Activated CD4-positive, alpha-beta T cell treated with anti-CD3 and anti-CD28 coated beads, Interleukin-2, amount 10 ng/mL, durations not matched to agents 7 days and 5 days (primary cell): ENCODE data around the gene S100A1. TPM values are rescaled to one million over a fixed set of nuclear protein-coding genes. Genes with fewer than 3 reads are reported as not detected.
A peak's percentile ranks its signal among the peaks of the same experiment; 100 is the strongest.
"Not testable (repeated sequence)": the region's sequence is repeated elsewhere in the genome, so short reads cannot be mapped to it uniquely, and the experiment has no call there.

Source experiments
- CTCF ChIA-PET: fragments of 350-600 bp; sonication (Branson Sonifier 250); formaldehyde crosslinking; loops from one replicate; lab custom pipeline; 2021; ENCODE audit warnings: antibody characterized with exemption; lab: Charles Lee
- POLR2A ChIA-PET: fragments of 350-600 bp; sonication (Branson Sonifier 250); formaldehyde crosslinking; loops from one replicate; lab custom pipeline; 2021; ENCODE audit warnings: antibody characterized with exemption; lab: Charles Lee
- DNase-seq: peaks from one replicate; pipeline ENCODE4 v3.0.0-alpha.2; 2020
- H3K27ac Mint-ChIP-seq: one replicate; pipeline ENCODE4 v1.8.0; 2021; ENCODE audit warnings: mild to moderate bottlenecking, moderate library complexity, mixed read lengths
- H3K27me3 Mint-ChIP-seq: one replicate; pipeline ENCODE4 v1.8.0; 2021; ENCODE audit warnings: mixed read lengths
- H3K36me3 Mint-ChIP-seq: one replicate; pipeline ENCODE4 v1.8.0; 2021; ENCODE audit warnings: low read depth, mixed read lengths
- H3K4me1 Mint-ChIP-seq: one replicate; pipeline ENCODE4 v1.8.0; 2021; ENCODE audit warnings: mixed read lengths
- H3K4me3 Mint-ChIP-seq: one replicate; pipeline ENCODE4 v1.8.0; 2021; ENCODE audit warnings: mild to moderate bottlenecking, moderate library complexity, mixed read lengths
- H3K9me3 Mint-ChIP-seq: one replicate; pipeline ENCODE4 v1.8.0; 2021; ENCODE audit warnings: mixed read lengths
- total RNA-seq, 2 experiments: library from RNA; stranded (reverse); gene quantifications; one replicate each; pipeline ENCODE4 v1.2.3, GENCODE V29; 2021

Gene S100A1
- total RNA-seq, 2 experiments from 2014 or later = not detected

DNA sequence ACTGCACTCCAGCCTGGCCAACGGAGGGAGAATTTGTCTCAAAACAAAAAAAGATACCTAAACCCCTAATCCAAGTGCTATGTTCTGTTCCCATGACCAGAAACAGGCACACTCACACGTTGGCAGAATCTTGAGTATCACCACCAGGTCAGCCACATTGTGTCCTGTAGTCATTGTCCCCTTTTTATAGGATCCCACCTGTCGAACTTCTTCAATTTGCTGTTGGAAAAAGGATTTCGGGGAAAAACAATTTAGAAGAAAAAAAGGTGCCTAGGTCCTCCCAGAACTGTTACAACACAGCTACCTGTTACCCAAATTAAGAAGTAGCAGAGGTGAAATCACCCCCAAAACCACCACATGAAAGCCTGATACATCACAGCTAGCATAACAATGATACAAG lies 39.2 kb downstream of the S100A1 start:
- Mint-ChIP-seq H3K9me3 (no peaks in the 10 kb centered on the region), H3K27ac (no peak overlapping the region), H3K36me3 (peaks cover 68% of the 10 kb centered on the region), H3K4me1 (peaks cover 35% of the 10 kb centered on the region), H3K27me3 (no peaks in the 10 kb centered on the region), H3K4me3 (no peak overlapping the region)
- ChIA-PET POLR2A (interaction anchor here (0.7 kb wide), 1 partner anchor 77 kb away, joined by 3 read pairs; no protein-coding TSS in a partner anchor), CTCF (interaction anchor here (0.8 to 1.5 kb wide), 2 partner anchors 8 to 19 kb away, joined by 4 to 6 read pairs; partner anchors contain the start of gene SNAPIN)
- DNase-seq = no peak

DNA sequence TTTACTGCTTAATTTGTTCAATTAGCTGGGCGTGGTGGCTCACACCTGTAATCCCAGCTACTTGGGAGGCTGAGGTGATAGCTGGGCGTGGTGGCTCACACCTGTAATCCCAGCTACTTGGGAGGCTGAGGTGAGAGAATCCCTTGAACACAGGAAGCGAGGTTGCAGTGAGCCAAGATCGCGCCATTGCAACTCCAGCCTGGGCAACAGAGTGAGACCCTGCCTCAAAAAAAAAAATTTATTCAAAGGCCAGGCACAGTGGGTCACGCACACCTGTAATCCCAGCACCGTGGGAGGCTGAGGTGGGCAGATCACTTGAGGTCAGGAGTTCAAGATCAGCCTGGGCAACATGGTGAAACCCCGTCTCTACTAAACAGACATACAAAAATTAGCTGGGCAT lies 40.4 kb downstream of the S100A1 start:
- H3K27ac Mint-ChIP-seq, DNase-seq, H3K27me3 Mint-ChIP-seq, POLR2A ChIA-PET, H3K4me3 Mint-ChIP-seq, H3K9me3 Mint-ChIP-seq: not testable (repeated sequence)
- peaks cover 62% of the 10 kb centered on the region for H3K36me3 Mint-ChIP-seq
- H3K4me1 Mint-ChIP-seq = peaks cover 37% of the 10 kb centered on the region
- CTCF ChIA-PET = interaction anchor here (0.6 to 1.2 kb wide), 5 partner anchors 10 to 422 kb away, joined by 3 to 6 read pairs (median 3); partner anchors contain the start of gene SNAPIN

DNA sequence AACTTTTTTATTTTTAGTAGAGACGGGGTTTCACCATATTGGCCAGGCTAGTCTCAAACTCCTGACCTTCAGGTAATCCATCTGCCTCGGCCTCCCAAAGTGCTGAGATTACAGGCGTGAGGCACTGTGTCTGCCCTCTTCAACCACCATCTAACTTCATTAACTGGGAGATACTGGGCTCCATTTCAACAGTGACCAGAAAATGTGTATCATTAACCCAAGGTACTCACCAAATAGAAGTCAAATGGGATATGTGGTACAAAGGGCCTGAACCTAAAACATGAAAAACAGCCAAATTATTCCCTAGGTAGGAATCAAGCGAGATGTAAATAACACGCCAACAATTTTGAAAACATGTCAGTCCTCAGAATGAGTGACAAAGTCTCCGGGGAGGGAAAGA lies 41.4 kb downstream of the S100A1 start:
- H3K27me3 Mint-ChIP-seq = no peaks in the 10 kb centered on the region
- no peaks in the 10 kb centered on the region for H3K9me3 Mint-ChIP-seq
- ChIA-PET POLR2A (no interaction called here), CTCF (interaction anchor here (0.6 to 1.2 kb wide), 4 partner anchors 11 to 135 kb away, joined by 3 to 6 read pairs (median 4); partner anchors contain the start of gene SNAPIN)
- H3K36me3 Mint-ChIP-seq = peaks cover 53% of the 10 kb centered on the region
- DNase-seq = no peak
- peaks cover 37% of the 10 kb centered on the region for H3K4me1 Mint-ChIP-seq
- H3K4me3 Mint-ChIP-seq = no peak overlapping the region
- no peak overlapping the region for H3K27ac Mint-ChIP-seq

DNA sequence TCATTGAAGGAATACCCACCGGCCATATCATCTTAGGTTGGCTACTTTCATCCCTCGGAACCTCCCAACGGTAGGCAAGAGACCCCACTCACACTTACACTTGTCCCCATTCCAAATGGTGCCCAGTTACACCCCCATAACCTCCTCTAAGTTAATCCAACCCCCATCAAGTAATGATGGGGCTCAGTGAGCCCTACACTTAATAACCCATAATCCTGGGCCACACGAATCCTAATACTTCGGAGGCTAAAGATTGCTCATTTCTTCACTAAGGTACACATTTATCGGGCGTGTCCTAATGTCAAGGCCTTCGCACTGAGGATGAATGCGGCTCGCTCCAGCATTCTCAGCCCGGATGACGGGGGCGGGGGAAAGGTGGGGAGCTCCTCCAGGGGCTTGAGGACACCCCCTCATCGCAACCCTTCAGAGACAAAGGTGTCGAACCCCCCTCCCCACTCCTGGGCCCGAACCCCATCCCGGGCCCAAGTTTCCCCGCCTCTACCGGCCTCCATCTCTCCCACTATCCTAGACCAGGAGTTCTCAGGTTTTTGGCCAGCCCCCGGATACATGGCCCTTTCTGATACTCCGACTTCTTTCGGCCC lies 42.1 kb downstream of the S100A1 start:
- peaks cover 45% of the 10 kb centered on the region for H3K36me3 Mint-ChIP-seq
- H3K4me1 Mint-ChIP-seq = peaks cover 34% of the 10 kb centered on the region
- no peak overlapping the region for H3K4me3 Mint-ChIP-seq
- no peaks in the 10 kb centered on the region for H3K9me3 Mint-ChIP-seq
- peak; percentile 31 for DNase-seq
- H3K27ac Mint-ChIP-seq = no peak overlapping the region
- ChIA-PET POLR2A (no interaction called here), CTCF (interaction anchor here (0.8 kb wide), 1 partner anchor 37 kb away, joined by 3 read pairs; the partner anchor contains the start of gene CHTOP)
- no peaks in the 10 kb centered on the region for H3K27me3 Mint-ChIP-seq

DNA sequence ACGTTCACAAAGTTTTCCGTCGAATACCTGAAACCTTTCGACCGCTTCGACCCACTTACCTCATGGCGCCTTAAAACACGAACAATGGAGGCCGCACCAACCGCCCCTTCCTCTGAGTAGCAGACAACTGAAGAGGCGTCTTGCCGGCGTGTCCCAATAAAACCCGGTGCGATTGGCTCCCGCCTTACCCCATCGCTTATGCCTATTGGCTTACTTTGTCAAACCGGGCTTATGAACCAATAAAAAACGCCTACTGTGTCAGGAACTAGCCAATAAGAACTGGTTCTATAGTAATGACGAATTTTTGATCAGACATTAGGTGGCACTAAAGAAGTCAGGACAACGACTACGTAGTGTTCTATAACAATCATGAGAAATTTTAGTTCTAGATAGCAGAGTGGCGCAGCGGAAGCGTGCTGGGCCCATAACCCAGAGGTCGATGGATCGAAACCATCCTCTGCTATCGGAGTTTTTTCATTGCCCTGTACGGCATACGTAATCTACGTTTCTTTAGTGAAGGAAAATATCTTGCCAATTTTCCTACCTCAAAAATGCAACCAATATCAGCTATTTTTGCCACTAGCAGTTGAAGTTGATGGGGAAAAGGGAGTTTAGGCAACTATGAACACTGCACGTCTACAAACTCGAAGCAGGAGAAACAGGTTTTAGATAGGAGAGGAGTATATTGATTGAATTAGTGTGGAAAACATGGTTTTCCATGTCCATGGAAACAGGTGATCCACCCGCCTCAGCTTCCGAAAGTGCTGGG lies 42.8 kb downstream of the S100A1 start, which contains the start of gene ILF2:
TSS of gene ILF2 (minus strand) at position 135 of the 769 bp plus-strand sequence. CDS start at position 64, 71 bp downstream.
- Mint-ChIP-seq H3K4me1 (peaks cover 32% of the 10 kb centered on the region), H3K9me3 (no peaks in the 10 kb centered on the region), H3K27me3 (no peaks in the 10 kb centered on the region), H3K4me3 (no peak within 1 kb of the TSS), H3K27ac (no peak within 1 kb of the TSS), H3K36me3 (peaks cover 39% of the 10 kb centered on the region)
- POLR2A ChIA-PET = interaction anchor here (0.6 to 1.7 kb wide), 3 partner anchors 37 to 809 kb away, joined by 3 to 6 read pairs (median 5); partner anchors contain the start of genes CHTOP and JTB
- CTCF ChIA-PET = interaction anchor here (0.6 to 1.8 kb wide), 5 partner anchors 11 to 295 kb away, joined by 3 to 6 read pairs (median 3); partner anchors contain the start of gene CHTOP
- peak; percentile 98 for DNase-seq

DNA sequence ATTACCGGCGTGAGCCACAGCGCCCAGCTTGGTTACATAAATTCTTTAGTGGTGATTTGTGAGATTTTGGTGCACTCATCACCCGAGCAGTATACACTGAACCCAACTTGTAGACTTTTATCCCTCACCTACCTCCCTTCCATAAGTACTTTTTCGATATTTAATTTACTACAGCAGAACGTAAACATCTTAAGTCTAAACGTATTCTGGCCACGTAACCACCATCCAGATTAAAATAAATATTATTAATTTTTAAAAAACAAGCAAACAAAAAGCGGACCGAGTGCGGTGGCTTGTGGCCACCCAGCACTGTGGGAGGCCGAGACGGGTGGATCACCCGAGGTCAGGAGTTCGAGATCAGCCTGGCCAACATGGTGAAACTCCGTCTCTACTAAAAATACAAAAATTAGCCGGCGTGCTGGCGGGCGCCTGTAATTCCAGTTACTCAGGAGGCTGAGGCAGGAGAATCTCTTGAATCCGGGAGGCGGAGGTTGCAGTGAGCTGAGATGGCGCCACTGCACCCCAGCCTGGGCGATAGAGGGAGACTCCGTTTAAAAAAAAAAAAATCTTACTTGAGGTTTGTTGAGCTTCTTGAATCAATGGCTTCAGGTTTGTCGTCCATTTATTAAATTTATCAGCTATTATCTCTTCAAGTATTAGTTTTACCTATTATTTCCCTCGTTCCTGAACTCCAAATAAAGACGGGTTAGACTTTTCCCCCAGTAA lies 43.6 kb downstream of the S100A1 start:
- not testable (repeated sequence) for H3K27me3 Mint-ChIP-seq
- CTCF ChIA-PET = interaction anchor here (0.6 to 1.8 kb wide), 16 partner anchors 9 to 931 kb away, joined by 3 to 6 read pairs (median 4); partner anchors contain the start of genes CHTOP and SLC27A3
- peaks cover 34% of the 10 kb centered on the region for H3K36me3 Mint-ChIP-seq

DNA sequence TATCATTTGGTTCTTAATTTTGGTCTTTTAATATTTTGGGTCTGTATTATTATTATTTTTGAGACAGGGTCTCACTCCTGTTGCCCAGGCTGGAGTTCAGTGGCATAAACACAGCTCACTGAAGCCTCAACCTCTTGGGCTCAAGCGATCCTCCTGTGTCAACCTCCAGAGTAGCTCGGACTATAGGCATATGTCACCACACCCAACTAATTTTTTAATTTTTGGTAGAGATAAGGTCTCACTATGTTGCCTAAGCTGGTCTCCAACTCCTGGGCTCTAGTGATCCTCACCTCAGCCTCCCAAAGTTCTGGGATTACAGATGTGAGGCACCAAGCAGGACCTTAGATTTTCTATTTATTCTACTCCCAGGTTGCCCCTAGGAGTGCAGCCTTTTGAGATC lies 45.3 kb downstream of the S100A1 start:
- POLR2A ChIA-PET = no interaction called here
- Mint-ChIP-seq H3K27me3 (peaks cover 15% of the 10 kb centered on the region), H3K4me1 (peaks cover 32% of the 10 kb centered on the region), H3K9me3 (no peaks in the 10 kb centered on the region), H3K4me3 (no peak overlapping the region), H3K36me3 (peaks cover 17% of the 10 kb centered on the region), H3K27ac (peak overlapping the region; percentile 56)
- no peak for DNase-seq
- CTCF ChIA-PET = no interaction called here

More for the DNA sequence above, 43.6 kb downstream of the S100A1 start:
- POLR2A ChIA-PET = interaction anchor here (0.6 to 1.7 kb wide), 5 partner anchors 37 to 809 kb away, joined by 3 to 10 read pairs (median 6); partner anchors contain the start of genes CHTOP, JTB and RPS27
- not testable (repeated sequence) for H3K4me3 Mint-ChIP-seq, H3K9me3 Mint-ChIP-seq, H3K27ac Mint-ChIP-seq
- peaks cover 32% of the 10 kb centered on the region for H3K4me1 Mint-ChIP-seq
- DNase-seq = peak; percentile 49

DNA sequence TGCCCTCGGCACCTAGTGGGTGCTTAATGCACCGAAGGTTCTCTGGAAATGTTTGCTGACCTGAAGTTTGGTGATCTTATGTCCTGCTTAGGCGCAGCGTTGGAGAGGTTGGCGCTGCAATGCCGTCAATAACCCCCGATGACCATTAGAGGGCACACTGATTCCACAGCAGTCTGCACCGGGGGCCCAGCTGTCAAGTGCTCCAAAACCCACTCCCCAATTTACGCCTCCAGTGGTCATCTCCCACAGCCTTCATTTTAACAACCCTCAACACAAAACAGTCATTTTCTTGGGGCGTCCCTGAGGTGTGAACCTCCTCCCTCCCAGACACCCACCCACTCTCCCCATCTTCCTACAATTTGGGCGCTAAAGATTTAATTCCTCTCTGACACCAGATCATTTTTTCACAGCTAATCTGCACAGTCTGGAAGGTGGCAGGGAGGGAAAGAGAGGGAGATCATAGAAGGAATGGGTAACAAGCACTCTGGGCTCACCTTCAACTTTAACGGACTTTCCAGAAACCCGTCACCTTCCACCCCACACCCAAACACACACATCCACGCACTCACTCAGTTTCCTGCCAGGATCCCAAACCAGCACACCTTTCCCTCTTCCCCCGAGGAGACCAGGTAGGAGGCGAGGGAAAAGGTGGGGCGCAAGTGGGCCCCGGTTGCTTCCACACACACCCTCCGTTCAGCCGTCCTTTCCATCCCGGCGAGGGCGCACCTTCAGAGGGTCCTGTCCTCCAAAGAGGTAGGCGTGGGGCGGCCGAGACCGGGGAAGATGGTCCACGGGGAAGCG lies 49.7 kb downstream of the S100A1 start:
- Mint-ChIP-seq H3K4me1 (peaks cover 23% of the 10 kb centered on the region), H3K4me3 (peak overlapping the region; percentile 61), H3K27me3 (peaks cover 44% of the 10 kb centered on the region), H3K27ac (no peak overlapping the region), H3K9me3 (no peaks in the 10 kb centered on the region), H3K36me3 (no peaks in the 10 kb centered on the region)
- POLR2A ChIA-PET = no interaction called here
- DNase-seq = peak; percentile 53
- CTCF ChIA-PET = interaction anchor here (0.5 to 1.0 kb wide), 4 partner anchors 26 to 1926 kb away, joined by 3 to 5 read pairs (median 3); partner anchors contain the start of gene RAB13

DNA sequence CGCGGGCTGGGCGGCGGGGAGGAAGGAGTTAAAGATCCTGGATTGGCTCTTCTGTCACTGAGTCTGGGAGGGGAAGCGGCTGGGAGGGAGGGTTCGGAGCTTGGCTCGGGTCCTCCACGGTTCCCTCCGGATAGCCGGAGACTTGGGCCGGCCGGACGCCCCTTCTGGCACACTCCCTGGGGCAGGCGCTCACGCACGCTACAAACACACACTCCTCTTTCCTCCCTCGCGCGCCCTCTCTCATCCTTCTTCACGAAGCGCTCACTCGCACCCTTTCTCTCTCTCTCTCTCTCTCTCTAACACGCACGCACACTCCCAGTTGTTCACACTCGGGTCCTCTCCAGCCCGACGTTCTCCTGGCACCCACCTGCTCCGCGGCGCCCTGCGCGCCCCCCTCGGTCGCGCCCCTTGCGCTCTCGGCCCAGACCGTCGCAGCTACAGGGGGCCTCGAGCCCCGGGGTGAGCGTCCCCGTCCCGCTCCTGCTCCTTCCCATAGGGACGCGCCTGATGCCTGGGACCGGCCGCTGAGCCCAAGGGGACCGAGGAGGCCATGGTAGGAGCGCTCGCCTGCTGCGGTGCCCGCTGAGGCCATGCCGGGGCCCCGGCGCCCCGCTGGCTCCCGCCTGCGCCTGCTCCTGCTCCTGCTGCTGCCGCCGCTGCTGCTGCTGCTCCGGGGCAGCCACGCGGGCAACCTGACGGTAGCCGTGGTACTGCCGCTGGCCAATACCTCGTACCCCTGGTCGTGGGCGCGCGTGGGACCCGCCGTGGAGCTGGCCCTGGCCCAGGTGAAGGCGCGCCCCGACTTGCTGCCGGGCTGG lies 50.5 kb downstream of the S100A1 start, which contains the start of gene NPR1:
TSS of gene NPR1 (plus strand) at position 170 of the 818 bp plus-strand sequence. CDS start at position 591, 421 bp downstream.
- peaks cover 46% of the 10 kb centered on the region for H3K27me3 Mint-ChIP-seq
- ChIA-PET POLR2A (no interaction called here), CTCF (interaction anchor here (0.5 to 1.0 kb wide), 3 partner anchors 57 to 1925 kb away, joined by 3 read pairs; no protein-coding TSS in a partner anchor)
- H3K4me1 Mint-ChIP-seq = peaks cover 21% of the 10 kb centered on the region
- peak; percentile 42 for DNase-seq
- H3K4me3 Mint-ChIP-seq = peak within 1 kb of the TSS; percentile 61
- H3K27ac Mint-ChIP-seq = no peak within 1 kb of the TSS
- no peaks in the 10 kb centered on the region for H3K36me3 Mint-ChIP-seq
- H3K9me3 Mint-ChIP-seq = no peaks in the 10 kb centered on the region

DNA sequence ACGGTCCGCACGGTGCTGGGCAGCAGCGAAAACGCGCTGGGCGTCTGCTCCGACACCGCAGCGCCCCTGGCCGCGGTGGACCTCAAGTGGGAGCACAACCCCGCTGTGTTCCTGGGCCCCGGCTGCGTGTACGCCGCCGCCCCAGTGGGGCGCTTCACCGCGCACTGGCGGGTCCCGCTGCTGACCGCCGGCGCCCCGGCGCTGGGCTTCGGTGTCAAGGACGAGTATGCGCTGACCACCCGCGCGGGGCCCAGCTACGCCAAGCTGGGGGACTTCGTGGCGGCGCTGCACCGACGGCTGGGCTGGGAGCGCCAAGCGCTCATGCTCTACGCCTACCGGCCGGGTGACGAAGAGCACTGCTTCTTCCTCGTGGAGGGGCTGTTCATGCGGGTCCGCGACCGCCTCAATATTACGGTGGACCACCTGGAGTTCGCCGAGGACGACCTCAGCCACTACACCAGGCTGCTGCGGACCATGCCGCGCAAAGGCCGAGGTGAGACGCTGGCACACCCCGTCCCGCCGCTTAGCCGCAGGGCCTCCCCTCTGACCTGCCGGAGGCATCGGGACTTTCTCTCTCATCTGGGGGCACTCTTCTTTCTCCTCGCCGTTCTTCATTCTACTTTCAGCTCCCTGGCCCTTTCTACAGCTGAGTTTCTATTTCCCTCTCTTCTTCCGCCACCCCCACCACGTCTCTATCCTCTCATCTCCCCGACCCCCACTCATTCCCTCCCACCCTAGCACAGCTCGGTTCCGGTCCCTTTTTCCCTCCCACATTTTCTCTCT lies 51.3 kb downstream of the S100A1 start:
- no peak overlapping the region for H3K27ac Mint-ChIP-seq
- POLR2A ChIA-PET = no interaction called here
- H3K4me3 Mint-ChIP-seq = peak overlapping the region; percentile 29
- H3K27me3 Mint-ChIP-seq = peaks cover 49% of the 10 kb centered on the region
- no peaks in the 10 kb centered on the region for H3K36me3 Mint-ChIP-seq
- DNase-seq = peak; percentile 28
- H3K9me3 Mint-ChIP-seq = no peaks in the 10 kb centered on the region
- CTCF ChIA-PET = interaction anchor here (0.6 to 1.2 kb wide), 6 partner anchors 10 to 307 kb away, joined by 3 to 4 read pairs (median 3); partner anchors contain the start of genes CREB3L4 and RAB13
- peaks cover 21% of the 10 kb centered on the region for H3K4me1 Mint-ChIP-seq
